ENCODE measurements around the gene AP5B1. TPM values are rescaled to one million over a fixed set of nuclear protein-coding genes. Genes with fewer than 3 reads are reported as not detected.

AP5B1 gene
- polyA plus RNA-seq, 12 donors = 1.2 to 7.0 (median 1.8) TPM; not detected in 1

- no peak for DNase-seq
These were observed 22.1 kb upstream of the AP5B1 start for GRCh38 chr11:65802841-65803240.

- DNase-seq = no peak
These were observed 20.6 kb upstream of the AP5B1 start for GRCh38 chr11:65801153-65801987.

GRCh38 chr11:65798882-65799281, 18.1 kb upstream of the AP5B1 start:
- no peak for DNase-seq

GRCh38 chr11:65797711-65798110, 16.9 kb upstream of the AP5B1 start:
- no peak for DNase-seq

- DNase-seq = no peak
These were observed 16.2 kb upstream of the AP5B1 start for GRCh38 chr11:65796726-65797601.

GRCh38 chr11:65794570-65795510, 14.1 kb upstream of the AP5B1 start:
- no peak for DNase-seq

GRCh38 chr11:65793625-65794400, 13.0 kb upstream of the AP5B1 start:
- DNase-seq = no peak

- no peak for DNase-seq
These were observed 12.4 kb upstream of the AP5B1 start for GRCh38 chr11:65793144-65793581.

GRCh38 chr11:65792456-65792855, 11.7 kb upstream of the AP5B1 start:
- DNase-seq = no peak

GRCh38 chr11:65791719-65792213, 11.0 kb upstream of the AP5B1 start:
- DNase-seq = no peak

GRCh38 chr11:65790902-65791650, 10.3 kb upstream of the AP5B1 start:
- no peak for DNase-seq

- DNase-seq = no peak
These were observed 9.5 kb upstream of the AP5B1 start for GRCh38 chr11:65790104-65790901.

- DNase-seq = no peak
These were observed 8.7 kb upstream of the AP5B1 start for GRCh38 chr11:65789230-65790103.

- no peak for DNase-seq
These were observed 8.0 kb upstream of the AP5B1 start for GRCh38 chr11:65788821-65789220.

GRCh38 chr11:65787649-65788622, 7.2 kb upstream of the AP5B1 start:
- no peak for DNase-seq

- DNase-seq = no peak
These were observed 6.2 kb upstream of the AP5B1 start, which contains the start of gene OVOL1 for GRCh38 chr11:65786786-65787636. OVOL1 (plus strand) TSS chr11:65787063; CDS start chr11:65787374, 311 bp downstream.

Data from muscle of arm (tissue), 12 donors.